NCI-H460 (cell line): Measurements from ENCODE around the gene SHANK2. TPM values are rescaled to one million over a fixed set of nuclear protein-coding genes. Genes with fewer than 3 reads are reported as not detected.

ENCODE experiments used
- DNase-seq: peaks from one replicate; pipeline ENCODE4 v3.0.0-alpha.2; 2016; ENCODE audit warnings: low read depth; ENCODE audit errors: extremely low read depth
- total RNA-seq: library from RNA; depleted of rRNA; stranded (reverse); fragments of >200 nt; shearing (Covaris generic); gene quantifications from 2 replicates; pipeline ENCODE4 v1.2.3, GENCODE V29; 2014

The SHANK2 gene
- total RNA-seq, 1 experiment from 2014 or later, result 5.3 TPM

GRCh38 chr11:71223081-71223405 lies 29.3 kb downstream of the SHANK2 start:
- no peak for DNase-seq

DNA sequence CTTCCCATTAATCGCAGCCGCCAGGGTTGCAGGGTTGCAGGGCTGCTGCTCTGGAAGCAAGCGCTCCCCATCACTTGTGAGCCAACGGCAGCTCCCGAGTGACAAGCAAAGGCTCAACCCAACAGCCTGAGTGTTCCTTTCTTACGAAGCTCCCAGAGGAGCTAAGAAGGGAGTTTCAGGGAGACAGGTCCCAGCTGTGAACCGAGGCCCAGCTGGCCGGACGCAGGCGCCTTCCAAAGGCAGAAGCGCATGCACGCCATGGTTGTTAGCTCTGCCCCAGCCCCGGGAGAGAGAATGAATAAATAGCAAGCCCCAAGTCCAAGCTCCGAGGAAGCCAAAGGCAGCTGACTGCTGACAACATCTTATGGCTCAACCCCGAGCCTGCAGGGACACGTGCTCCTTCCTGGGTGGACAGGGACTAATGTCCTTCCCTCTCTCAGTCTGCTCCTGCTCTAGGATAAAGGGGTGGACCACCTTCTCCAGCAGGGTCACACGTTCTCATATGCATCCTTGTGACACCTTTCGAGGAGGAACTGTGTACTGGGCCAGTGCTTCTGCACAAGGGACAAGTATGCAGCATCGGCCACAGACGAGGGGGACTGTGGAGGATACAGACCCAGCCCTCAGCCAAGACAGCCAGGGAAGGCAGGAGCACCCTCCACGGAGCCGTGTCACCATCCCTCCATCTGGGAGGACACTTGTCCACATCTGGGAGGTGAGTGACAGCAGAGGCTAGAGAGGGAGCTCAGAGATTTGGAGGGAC lies 29.9 kb downstream of the SHANK2 start:
- no peak for DNase-seq

DNA sequence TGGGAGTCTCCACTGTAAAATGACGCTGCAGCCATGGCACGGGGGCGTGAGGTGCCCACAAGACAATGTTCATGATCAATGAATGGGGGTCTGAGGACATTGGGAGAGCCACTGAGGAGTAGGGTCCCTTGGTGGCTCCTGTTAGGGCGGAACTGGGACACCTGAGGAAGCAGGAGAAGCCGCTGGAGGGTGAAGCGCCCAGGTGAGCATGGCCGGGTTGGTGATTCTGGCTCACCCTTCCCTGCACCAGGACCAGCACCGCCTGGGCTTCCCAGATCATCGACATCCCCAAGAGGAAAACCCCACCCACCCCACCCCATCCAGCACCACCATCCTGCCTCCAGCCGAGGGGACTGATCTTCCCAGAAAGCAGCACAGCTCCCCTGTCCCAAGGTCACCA lies 30.6 kb downstream of the SHANK2 start:
- DNase-seq, result no peak

GRCh38 chr11:71221201-71221600 lies 31.2 kb downstream of the SHANK2 start:
- DNase-seq, result no peak

DNA sequence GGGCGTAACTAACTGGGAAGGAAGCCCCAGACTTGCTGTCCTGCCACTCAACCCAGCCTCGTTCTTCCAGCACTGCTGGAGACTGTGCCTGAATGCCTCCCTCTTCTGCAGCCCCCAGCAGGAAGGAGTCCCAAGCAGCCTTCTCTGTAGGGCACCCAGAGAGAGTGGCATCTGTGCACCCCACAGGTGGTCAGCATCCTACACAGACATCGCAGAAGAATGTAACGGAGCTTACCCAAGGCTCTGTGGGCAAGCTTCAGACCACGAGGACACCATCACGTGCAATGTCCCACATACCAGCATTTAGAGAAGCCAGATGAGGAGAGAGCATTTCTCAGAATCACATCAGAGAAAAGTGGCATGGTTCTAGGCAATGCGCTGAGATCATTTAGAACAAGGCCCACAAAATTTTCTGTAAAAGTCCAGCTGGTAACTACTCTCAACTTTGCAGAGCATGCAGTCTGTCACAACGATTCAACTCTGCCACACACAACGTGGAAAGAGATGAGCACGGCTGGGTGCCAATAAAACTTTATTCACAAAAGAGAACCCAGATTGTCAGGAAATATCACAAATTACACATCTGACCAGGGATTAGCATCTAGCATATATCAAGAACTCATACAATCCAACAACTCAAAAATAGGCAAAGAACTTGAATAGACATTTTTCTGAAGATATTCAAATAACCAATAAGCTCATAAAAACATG lies 33.4 kb downstream of the SHANK2 start:
- no peak for DNase-seq

- DNase-seq, result no peak
Observed at GRCh38 chr11:71215425-71215965, 36.9 kb downstream of the SHANK2 start.

DNA sequence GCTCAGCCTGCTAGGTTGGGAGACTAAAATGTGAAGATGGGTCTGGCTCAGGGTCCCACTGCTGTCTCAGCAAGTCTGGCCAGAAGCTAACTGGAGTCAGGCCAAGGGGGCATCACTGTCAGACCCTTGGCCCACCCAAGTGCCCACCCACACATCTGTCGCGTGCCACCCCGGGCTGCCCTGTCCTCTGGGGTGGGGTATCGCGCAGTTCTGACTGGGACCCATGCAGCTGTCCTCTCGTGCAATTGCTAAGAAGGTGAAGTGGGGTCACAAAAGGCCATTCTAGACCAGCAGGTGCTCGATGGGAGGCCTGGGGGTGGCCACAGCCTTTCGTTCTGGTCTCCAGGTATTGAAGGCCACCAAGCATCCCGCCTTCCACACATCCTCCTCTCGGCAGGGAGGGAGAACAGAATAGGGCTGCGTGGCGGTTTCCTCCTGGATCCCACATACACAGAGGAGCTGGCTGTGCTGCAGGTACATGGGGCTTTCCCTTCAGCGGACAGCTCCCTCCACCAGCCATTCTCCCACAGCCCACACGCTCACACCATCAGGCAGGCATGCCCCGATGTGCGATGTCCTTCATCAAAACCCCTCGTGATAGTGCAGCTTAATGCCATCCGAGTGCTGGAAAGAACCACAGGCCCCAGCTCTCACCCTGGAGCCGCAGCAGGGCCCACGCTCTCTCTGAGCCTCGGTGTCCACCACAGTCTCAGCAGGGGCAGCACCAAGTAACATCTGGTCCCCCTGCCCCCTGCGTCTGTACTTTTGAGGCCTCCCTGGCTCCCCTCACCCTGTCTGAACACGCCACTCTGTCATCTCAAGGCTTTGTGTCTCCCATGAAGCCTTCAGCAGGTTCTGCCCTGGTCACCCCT lies 37.6 kb downstream of the SHANK2 start:
- no peak for DNase-seq

DNA sequence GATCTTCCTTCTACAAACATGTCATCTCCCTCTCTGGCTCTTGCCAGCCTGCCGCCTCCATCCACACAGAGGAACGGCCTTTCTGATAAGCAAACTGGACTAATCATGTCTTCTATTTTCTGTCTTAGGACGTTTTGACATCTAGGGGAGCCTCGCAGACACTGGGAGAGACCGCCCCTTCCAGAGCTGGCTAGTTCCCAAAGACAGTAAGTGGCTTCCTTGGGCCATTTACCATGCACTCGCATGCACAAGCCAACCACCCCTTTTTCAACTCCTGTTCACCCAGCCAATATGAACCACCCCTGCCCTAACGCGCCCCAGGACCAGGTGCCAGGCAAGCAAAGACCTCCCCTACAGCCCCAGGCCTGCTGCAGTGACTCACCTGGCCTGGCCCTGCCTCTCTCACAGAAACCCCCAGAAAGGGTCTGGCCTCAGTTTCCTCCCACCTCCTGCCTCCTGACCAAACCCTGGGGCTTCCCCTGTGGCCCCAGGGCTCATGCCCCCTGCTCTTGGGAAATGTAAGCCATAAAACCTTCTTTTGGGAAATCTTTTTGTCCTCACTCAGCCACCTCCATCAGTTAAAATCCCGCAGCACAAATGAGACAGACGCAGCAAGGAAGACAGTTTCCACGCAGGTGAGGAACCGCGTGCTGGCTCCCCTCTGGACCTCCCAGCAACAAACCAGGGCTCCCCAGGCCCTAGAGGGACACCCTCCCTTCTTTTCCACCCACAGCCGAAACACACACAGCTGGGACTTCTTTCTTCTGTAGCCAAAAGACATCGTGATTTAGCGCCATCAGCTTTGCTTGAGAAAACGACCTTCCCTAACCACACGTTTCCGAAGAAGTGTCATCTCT lies 38.5 kb downstream of the SHANK2 start:
- DNase-seq, result no peak

GRCh38 chr11:71212871-71213559 lies 39.4 kb downstream of the SHANK2 start:
- no peak for DNase-seq

GRCh38 chr11:71211631-71212030 lies 40.7 kb downstream of the SHANK2 start:
- DNase-seq, result no peak

- no peak for DNase-seq
Observed at GRCh38 chr11:71210861-71211260, 41.5 kb downstream of the SHANK2 start.

- DNase-seq, result no peak
Observed at GRCh38 chr11:71209656-71210055, 42.7 kb downstream of the SHANK2 start.

GRCh38 chr11:71209181-71209580 lies 43.2 kb downstream of the SHANK2 start:
- DNase-seq, result no peak

- DNase-seq, result no peak
Observed at GRCh38 chr11:71208011-71208774, 44.2 kb downstream of the SHANK2 start.

- no peak for DNase-seq
Observed at GRCh38 chr11:71207563-71207962, 44.8 kb downstream of the SHANK2 start.

- DNase-seq, result no peak
Observed at GRCh38 chr11:71206186-71206585, 46.2 kb downstream of the SHANK2 start.

DNA sequence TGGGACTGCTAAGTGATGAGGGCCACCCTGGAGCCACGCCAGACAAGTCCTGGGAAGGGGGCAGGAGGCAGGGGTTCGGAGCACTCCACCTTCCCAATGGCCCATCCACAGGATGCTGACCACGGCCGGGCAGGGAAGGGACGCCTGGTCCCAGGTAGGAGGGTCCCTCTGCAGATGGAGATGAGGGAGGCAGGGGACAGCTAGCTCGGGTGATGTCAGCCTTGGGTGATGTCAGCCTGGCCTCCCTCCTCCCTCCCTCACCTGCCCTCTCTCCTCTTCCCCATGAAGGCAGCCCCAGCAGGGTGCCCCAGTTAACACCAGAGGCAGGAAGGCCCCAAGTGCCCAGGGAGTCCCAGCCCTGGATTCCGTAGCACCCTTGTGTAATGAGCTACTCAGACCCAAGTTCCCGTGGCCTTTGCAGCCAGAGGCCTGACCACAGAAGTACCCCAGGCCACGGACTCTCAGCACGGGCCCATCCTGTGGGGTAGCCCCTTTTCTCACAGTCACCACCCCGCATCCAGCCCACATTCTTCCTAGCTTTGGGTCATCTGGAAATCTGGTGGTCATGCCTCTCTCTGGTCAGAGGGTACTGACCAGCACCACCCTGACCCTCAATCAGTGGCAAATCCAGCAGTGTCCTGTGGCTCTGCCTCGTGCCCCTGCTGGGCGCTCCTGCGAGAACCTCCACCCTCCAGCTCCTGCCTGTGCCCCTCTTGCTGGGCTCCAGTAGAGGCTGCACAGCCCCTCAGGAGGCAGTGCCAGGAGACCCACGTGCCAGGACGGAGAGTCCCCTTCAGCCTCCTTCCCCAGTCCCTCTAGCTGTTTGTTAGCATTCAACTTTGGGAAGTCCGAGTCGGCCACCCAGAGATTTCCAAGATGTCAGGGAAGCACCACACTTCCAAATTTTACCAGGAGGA lies 47.4 kb downstream of the SHANK2 start:
- no peak for DNase-seq

GRCh38 chr11:71204294-71204693 lies 48.1 kb downstream of the SHANK2 start:
- DNase-seq, result no peak
